NOMO-1 treated with dmso at 0.1 percent for 144 hours (cell line): ENCODE measurements around the gene NADSYN1.

Experiments
- DNase-seq: peaks from one replicate; lab custom pipeline; 2025; ENCODE audit not compliant: unreplicated experiment; lab: John Stamatoyannopoulos, UW

Gene NADSYN1

GRCh38 chr11:71472941-71473792, 20.2 kb downstream of the NADSYN1 start:
- DNase-seq, result no peak

DNA sequence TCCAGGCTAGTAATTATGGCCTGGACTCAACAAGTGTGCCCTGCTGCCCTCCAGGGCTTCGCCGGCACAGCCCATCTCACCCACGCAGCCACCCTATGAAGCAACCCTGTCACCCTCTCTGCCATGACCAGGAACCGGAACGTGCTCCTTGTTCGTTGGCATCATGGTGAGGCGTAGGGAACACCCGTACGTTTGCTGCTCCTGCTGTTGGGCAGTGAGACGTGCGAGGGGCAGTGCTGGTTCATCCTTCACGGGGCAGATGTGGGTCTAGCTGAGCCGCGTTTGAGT, 20.7 kb downstream of the NADSYN1 start:
- DNase-seq, result no peak

DNA sequence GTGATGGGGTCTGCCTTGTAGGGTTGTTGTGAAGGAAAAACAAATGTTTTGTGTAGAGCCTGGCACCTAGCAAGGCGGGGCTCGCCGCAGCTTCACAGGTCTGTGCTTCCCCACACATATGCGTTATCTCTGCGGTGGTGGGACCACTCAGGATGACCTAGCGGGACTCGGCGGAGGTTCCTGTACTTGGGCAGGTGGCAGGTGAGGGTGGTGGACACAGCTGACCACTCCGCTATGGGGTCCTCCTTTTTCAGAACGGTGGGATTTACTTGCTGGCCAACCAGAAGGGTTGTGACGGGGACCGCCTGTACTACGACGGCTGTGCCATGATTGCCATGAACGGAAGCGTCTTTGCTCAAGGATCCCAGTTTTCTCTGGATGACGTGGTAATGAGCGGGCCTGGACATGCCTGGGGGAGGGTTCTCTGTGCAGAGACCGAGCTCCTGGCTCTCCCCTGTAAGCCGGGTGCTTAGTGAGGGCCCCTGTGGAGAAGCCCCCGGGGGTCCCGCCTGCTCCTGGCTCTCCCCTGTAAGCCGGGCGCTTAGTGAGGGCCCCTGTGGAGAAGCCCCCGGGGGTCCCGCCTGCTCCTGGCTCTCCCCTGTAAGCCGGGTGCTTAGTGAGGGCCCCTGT, 21.3 kb downstream of the NADSYN1 start:
- DNase-seq, result no peak

GRCh38 chr11:71474771-71475483, 21.9 kb downstream of the NADSYN1 start:
- DNase-seq, result no peak

- no peak for DNase-seq
Observed at GRCh38 chr11:71476031-71476430, 23.0 kb downstream of the NADSYN1 start.

DNA sequence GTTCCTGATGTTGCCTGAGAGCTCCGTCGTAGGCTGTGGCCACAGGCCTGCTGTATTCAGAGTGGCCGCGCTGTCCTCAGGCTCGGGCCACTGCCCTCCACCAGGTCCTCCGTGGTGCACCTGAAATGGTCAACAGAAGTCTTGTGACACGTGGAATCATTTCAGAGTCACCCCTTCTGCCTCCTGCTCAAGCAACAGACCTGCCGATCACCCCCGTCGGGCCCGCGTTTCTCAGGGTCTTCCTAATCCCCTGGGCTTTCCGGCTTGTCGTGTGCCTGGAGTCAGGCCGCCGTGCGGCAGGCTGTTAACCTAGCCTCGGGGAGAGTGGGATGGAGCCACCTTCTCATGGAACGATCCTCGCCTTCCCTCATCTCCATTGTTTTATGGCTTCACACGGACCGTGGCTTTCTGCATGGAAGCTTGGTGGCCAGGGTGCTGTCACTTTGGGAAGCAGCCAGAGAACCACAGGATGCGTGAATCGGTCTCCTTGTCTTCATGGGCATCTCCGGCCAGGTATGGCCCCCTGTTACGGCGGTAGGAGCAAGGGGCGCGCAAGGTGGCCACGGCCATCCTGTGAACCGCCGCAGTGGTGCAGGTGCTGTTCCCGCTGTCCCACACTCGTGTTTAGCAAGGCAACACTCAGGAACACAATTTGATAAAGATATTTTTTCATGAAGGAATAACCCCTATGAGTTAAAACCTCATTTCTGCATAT, 24.1 kb downstream of the NADSYN1 start:
- DNase-seq, result no peak

DNA sequence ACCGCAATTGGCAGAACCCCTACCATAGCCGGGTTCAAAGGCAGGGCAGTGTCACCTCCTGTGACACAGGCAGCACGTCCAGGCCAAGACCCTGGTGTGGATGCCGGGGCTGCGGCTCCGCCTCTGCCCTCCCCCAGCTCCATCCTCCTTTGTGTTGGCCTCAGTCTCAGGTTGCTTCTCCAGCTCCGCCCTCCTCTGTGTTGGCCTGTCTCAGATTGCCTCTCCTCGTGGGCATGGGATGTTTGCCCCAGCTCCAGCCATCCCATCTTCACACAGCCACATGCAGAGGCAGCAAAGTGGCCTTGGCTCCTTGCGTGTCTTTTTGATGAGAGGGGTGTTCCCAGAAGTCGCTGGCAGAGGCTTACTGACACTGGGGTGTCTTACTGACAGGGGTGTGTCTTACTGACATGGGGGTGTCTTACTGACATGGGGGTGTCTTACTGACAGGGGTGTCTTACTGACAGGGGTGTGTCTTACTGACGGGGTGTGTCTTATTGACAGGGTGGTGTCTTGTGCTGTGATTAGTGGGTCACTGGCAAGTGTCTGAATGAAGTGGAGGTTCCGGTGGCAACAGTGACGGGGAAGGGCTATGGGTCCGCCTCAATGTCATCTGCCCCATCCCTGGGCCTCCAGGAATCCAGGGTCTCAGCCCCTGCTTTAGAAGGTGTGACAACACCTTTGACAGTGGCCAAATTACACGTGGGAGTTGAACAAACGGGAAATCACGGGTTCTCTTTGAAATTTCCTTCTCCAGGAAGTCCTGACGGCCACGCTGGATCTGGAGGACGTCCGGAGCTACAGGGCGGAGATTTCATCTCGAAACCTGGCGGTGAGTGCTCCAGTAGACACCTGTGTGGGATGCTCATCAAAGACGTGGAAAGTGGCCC, 24.9 kb downstream of the NADSYN1 start:
- DNase-seq, result no peak

- no peak for DNase-seq
Observed at GRCh38 chr11:71478528-71478840, 25.5 kb downstream of the NADSYN1 start.

DNA sequence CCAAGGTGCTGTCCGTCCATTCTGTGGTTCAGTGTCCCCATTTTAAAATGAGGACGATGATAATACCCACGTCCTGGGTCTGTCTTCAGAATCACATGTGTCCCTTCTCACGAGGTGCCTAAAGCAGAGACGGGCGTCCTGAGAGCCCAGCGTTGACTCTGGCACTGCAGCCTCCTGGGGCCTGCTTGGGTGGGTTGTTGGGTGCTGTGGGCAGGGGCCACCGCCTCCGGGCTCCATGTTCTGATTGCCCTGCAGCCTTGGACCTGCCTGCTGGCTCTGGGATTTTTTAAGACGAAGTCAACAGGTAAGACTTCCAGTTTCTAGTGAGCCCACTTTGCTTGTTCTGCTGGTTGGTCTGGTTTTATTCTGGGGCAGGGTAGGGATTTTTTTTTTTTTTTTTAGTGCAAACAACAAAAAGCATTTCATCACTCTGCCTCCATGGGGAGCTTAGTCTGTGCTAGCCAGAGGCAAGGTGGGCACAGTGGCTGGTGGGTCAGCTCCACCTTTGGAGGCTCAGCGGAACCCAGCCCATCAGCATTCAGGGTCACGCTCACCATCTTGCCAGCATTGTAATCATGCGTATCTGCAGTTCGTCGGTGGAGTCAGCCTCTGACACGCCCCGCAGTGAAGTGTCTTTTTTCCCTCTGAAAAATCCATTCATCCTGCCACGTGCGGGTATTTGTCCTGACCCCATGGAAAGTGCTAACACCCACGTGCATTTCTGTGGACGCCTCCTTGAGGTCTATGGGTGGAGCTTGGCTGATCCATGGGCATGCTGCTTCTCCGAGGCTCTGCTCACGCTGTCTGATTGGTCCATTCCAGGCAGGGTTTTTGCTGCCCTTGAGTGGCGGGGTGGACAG, 28.3 kb downstream of the NADSYN1 start:
- no peak for DNase-seq

- DNase-seq, result no peak
Observed at GRCh38 chr11:71482216-71482615, 29.2 kb downstream of the NADSYN1 start.

DNA sequence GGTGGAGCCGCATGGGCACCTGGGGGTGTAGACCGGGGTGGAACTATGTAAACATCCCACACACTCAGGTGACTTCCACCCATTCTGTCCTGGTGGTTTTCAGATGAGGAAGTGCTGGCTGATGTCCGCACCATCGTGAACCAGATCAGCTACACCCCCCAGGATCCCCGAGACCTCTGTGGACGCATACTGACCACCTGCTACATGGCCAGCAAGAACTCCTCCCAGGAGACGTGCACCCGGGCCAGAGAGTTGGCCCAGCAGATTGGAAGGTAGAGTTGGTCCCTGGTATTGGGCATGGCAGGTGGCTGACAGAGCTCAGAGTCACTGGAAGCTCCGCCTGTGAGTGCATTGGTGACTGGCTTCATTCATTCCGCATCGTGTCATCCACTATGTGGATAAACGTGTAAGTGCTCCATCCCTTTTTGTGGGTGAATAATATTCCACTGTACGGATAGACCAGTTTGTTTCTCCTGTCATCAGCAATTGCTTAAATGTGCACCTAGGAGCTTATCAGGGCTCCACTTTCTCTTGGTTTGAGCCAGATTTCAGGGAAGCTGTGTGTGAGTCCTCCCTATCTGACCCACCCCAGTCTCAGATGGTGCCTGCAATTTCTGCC, 29.9 kb downstream of the NADSYN1 start:
- no peak for DNase-seq

GRCh38 chr11:71483692-71484091, 30.7 kb downstream of the NADSYN1 start:
- no peak for DNase-seq

DNA sequence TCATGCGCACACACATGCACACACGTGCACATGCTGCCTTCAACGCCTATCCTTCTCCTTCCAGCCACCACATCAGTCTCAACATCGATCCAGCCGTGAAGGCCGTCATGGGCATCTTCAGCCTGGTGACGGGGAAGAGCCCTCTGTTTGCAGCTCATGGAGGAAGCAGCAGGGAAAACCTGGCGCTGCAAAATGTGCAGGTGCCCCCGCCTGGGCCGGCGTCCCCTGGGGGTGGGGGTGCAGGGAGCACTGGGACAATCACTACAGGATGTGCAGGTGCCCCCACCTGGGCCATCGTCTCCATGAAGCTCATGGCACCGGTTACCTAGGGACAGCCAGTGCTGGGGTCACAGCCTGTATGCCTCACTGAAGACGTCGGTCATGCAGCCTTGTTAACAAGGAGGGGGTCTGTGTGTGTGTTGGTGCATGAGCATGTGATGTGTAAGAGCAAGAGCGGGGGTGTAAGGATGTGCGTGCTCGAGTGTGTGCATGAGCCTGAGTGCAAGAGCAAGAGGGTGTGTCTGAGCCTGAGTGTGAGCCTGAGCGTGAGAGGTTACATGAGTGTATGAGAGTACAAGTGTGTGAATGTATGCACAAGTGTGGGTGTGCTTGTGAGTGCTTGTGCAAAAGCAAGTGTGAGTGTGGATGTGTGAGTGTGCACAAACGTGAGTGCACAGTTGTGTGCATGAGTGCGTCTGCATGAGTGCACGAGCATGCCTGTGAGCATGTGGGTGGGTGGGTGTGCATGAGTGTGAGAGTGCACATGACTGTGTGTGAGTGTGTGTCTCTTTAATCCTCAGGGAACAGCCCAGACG, 31.5 kb downstream of the NADSYN1 start:
- DNase-seq, result no peak

- no peak for DNase-seq
Observed at GRCh38 chr11:71485063-71485399, 32.0 kb downstream of the NADSYN1 start.

GRCh38 chr11:71485466-71485865, 32.5 kb downstream of the NADSYN1 start:
- no peak for DNase-seq

DNA sequence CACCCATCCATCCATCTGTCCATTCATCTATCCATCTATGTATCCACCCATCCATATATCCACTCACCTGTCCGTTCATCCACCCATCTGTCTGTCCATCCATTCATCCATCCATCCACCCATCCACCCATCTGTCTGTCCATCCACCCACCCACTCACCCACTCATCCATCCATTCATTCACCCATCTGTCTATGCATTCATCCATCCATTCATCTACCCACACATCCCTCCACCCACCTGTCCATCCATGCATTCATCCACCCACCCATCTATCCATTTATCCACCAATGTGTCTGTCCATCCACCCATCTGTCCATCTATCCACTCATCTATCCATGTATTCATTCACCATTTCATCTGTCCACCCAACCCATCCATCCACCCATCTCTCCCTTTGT, 33.3 kb downstream of the NADSYN1 start:
- no peak for DNase-seq

GRCh38 chr11:71488681-71489270, 35.8 kb downstream of the NADSYN1 start:
- no peak for DNase-seq

GRCh38 chr11:71489311-71490043, 36.5 kb downstream of the NADSYN1 start:
- no peak for DNase-seq
